Measurements from ENCODE around the gene SIRPB2.

- TF ChIP-seq ZNF274 (IDR thresholded peaks at IDR 0.05; ENCODE audit: low read depth, low read length) (no peak), SUZ12 (IDR thresholded peaks at IDR 0.05; ENCODE audit: extremely low read depth, insufficient read depth, insufficient read length) (no peak), YY1 (IDR thresholded peaks at IDR 0.05; ENCODE audit: insufficient read depth, insufficient read length) (no peak)
Measured at GRCh38 chr20:1490643-1491195, 501 bp downstream of the SIRPB2 start.

All from NT2/D1 (cell line).